Testis (tissue), 3 donors: ENCODE results near the gene SCYL2. TPM values are rescaled to one million over a fixed set of nuclear protein-coding genes. Genes with fewer than 3 reads are reported as not detected.

Experiments
- DNase-seq: peaks from one replicate; pipeline ENCODE4 v3.0.0-alpha.2; 2019
- H3K27ac ChIP-seq, 2 donors: fragments of 200-600 bp; sonication (generic); one replicate each; pipeline ENCODE4 v1.5.1; 2019
- H3K27me3 ChIP-seq: fragments of 200-600 bp; sonication (generic); one replicate; pipeline ENCODE4 v1.5.1; 2019
- H3K36me3 ChIP-seq: fragments of 200-600 bp; sonication (generic); one replicate; pipeline ENCODE4 v1.5.1; 2017; ENCODE audit warnings: low read depth; ENCODE audit errors: missing control alignments
- H3K4me1 ChIP-seq: fragments of 200-600 bp; sonication (generic); one replicate; pipeline ENCODE4 v1.5.1; 2019
- H3K4me3 ChIP-seq, 2 donors: fragments of 200-600 bp; sonication (generic); one replicate each; pipeline ENCODE4 v1.5.1; 2017 to 2019
- H3K9me3 ChIP-seq: fragments of 200-600 bp; sonication (generic); one replicate; pipeline ENCODE4 v1.5.1; 2017
- POLR2A ChIP-seq: fragments of 450-650 bp; IDR thresholded peaks from one replicate; pipeline ENCODE4 v1.6.1; 2017; ENCODE audit warnings: antibody characterized with exemption, mild to moderate bottlenecking, moderate library complexity
- WGBS, 2 donors: methylation state at CpG; one replicate each; pipeline ENCODE4 v1.1.5; 2018; 5-methylcytosine and 5-hydroxymethylcytosine counted together
- intact Hi-C: fragments of 100-400 bp; cut with DNase I; formaldehyde crosslinking; loops from one replicate; pipeline ENCODE4 v1.15.1; 2023; ENCODE audit warnings: low total_unique reads
- polyA plus RNA-seq: library from polyadenylated mRNA; stranded (reverse); fragments of 350-450 nt; fragmentation: Illumina TruSeq; extraction: RNeasy Lipid Tissue Mini Kit (QIAGEN cat#74804); gene quantifications from one replicate; pipeline ENCODE4 v1.2.3, GENCODE V29; 2014; ENCODE audit warnings: low read depth, low replicate concordance; ENCODE audit not compliant: insufficient read depth
- total RNA-seq, 2 donors: library from RNA; depleted of rRNA; stranded (reverse); fragments of >200 nt; gene quantifications; one replicate each; pipeline ENCODE4 v1.2.3, GENCODE V29; 2016
- TF ChIP-seq, protein P1 (sequence below), 3 experiments: fragments of 450-650 bp in 2 of 3; fragments of 200-600 bp in 1 of 3; sonication (generic) in 1 of 3; IDR thresholded peaks; one replicate each; pipeline ENCODE4 v1.5.1; 2016 to 2019; ENCODE audit warnings: antibody characterized with exemption in 3 of 3, mild to moderate bottlenecking in 2 of 3, moderate library complexity in 1 of 3

The SCYL2 gene
- total and polyA plus RNA-seq, 3 donors from 2014 or later, result 23.1 to 75.4 (median 49.0) TPM

DNA sequence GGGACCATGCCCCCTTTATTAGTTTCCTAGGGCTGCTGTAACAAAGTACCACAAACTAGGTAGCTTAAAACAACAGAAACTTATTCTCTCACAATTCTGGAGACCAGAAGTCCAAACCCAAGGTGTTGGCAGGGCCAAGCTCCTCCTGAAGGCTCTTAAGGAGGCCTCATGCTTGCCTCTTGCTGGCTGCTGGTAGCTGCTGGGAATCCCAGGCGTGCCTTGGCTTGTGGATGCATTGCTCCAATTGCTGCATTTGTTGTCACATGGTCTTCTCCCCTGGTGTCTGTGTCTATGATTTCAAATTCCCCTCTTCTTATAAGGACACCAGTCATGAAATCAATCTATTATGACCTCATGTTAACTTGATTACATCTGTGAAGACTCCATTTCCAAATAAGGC lies 101.1 kb downstream of the SCYL2 start:
- intact Hi-C loops, result no loop called here
- H3K4me1 ChIP-seq, result no peaks in the 10 kb centered on the region
- TF ChIP-seq POLR2A, result no peak
- TF ChIP-seq, protein P1, sequence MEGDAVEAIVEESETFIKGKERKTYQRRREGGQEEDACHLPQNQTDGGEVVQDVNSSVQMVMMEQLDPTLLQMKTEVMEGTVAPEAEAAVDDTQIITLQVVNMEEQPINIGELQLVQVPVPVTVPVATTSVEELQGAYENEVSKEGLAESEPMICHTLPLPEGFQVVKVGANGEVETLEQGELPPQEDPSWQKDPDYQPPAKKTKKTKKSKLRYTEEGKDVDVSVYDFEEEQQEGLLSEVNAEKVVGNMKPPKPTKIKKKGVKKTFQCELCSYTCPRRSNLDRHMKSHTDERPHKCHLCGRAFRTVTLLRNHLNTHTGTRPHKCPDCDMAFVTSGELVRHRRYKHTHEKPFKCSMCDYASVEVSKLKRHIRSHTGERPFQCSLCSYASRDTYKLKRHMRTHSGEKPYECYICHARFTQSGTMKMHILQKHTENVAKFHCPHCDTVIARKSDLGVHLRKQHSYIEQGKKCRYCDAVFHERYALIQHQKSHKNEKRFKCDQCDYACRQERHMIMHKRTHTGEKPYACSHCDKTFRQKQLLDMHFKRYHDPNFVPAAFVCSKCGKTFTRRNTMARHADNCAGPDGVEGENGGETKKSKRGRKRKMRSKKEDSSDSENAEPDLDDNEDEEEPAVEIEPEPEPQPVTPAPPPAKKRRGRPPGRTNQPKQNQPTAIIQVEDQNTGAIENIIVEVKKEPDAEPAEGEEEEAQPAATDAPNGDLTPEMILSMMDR (IDR thresholded peaks at IDR 0.05), result no peak
- H3K36me3 ChIP-seq, result no peaks in the 10 kb centered on the region
- no peak overlapping the region for H3K4me3 ChIP-seq
- H3K27me3 ChIP-seq, result no peaks in the 10 kb centered on the region
- H3K9me3 ChIP-seq, result no peaks in the 10 kb centered on the region
- DNase-seq, result no peak
- WGBS, 2 donors, result 71 to 90% methylated on average over 1 of the region's 1 CpG
- H3K27ac ChIP-seq, result no peak overlapping the region

DNA sequence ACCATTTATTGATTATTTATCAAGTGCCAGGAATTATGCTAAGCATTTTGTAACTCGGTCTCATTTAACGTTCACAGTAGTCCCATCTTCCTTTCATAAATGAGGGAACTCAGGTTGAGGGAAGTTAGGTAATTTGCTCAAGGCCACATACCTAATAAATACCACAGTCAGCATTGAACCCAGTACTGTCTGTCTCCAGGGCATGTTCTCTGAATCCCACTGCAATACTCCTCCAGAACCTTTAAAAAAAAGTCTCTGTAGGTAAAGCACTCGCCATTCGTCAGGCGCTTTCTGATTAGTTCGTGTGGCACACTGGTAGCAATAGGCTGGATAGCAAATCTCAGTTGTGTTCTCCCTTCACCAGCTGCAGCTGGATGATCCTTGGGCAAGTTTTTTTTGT lies 104.2 kb downstream of the SCYL2 start:
- Histone ChIP-seq H3K27ac (no peak overlapping the region), H3K27me3 (no peaks in the 10 kb centered on the region), H3K4me3 (no peak overlapping the region), H3K9me3 (no peaks in the 10 kb centered on the region), H3K36me3 (no peaks in the 10 kb centered on the region), H3K4me1 (peaks cover 3% of the 10 kb centered on the region)
- no peak for DNase-seq
- TF ChIP-seq, protein P1 (IDR thresholded peaks at IDR 0.05), result no peak
- TF ChIP-seq POLR2A, result no peak
- 83 to 85% methylated on average over 6 of the region's 6 CpGs for WGBS, 2 donors
- intact Hi-C loops, result no loop called here

DNA sequence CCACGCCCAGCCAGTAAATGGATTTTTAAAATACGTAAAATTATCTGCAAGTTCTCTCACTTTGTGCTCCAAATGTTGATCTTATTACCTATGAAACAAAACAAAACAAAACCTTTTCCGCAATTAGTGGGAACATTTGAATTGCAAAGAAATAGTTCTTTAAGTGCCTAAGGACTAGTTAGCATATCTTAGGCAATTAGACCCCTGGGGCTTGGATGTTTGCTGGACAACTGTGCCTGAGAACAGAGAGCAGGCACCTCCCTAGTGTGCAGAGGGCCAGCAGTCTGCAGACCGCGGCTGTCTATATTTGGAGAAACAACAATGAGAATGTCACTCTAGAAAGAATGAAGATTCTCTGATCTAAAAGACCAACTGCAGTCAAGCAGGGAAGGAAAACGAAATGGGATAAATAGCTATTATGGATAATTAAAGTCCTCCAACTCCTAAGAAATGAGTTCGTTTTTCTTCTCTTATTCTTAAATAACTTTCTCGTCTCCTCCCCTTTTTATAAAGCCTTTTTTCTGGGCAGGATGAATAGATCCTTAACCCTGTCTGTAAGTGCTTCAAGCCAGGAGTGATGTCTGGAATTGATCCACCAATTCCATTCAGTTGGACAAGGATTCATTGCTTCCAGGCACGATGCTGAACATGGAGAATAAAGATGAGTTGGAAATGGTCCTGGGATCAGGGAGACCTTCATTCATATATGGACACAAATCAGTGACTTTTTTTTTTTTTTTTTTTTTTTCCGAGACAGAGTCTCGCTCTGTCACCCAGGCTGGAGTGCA lies 106.1 kb downstream of the SCYL2 start:
- no peaks in the 10 kb centered on the region for H3K9me3 ChIP-seq
- H3K4me1 ChIP-seq, result peaks cover 3% of the 10 kb centered on the region
- peak; percentile 38 for DNase-seq
- TF ChIP-seq POLR2A, result no peak
- TF ChIP-seq, protein P1 (IDR thresholded peaks at IDR 0.05), result no peak
- no peaks in the 10 kb centered on the region for H3K36me3 ChIP-seq
- WGBS, 2 donors, result 52 to 54% methylated on average over 11 of the region's 11 CpGs
- H3K4me3 ChIP-seq, result no peak overlapping the region
- no peaks in the 10 kb centered on the region for H3K27me3 ChIP-seq
- intact Hi-C loops, result no loop called here
- no peak overlapping the region for H3K27ac ChIP-seq

DNA sequence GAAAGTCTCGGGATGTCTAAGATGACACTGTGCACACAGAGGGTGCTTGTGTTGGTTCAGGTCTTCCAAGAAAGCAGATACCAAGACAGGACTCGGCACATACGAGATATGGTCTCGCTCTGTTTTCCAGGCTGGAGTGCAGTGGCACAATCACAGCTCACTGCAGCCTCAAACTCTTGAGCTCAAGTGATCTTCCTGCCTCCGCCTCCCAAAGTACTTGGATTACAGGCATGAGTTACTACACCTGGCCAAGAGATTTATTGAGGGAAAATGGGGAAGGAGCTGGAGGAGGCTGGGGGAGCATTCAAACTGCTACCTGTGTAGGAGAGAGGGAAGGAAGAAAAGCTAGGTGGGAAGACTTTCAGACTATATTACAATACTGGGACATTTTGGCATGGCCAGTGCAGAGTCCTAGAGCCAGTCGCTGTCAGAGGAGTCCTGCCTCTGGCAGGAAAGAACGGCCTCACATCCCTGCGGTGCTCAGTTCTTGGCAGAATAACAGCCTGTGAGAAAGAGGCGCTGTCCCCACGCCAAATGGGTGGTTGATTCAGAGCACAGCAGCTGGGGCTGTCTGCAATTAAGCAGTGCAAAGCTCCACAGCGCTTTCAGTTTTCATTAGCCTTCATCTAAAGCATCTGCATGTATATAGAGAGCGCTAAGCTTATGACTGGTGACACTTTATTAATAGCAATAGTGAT lies 108.2 kb downstream of the SCYL2 start:
- peak; percentile 83 for DNase-seq
- no peak for TF ChIP-seq POLR2A
- TF ChIP-seq, protein P1 (IDR thresholded peaks at IDR 0.05), result no peak
- Histone ChIP-seq H3K27me3 (no peaks in the 10 kb centered on the region), H3K4me1 (peaks cover 3% of the 10 kb centered on the region), H3K27ac (no peak overlapping the region), H3K36me3 (no peaks in the 10 kb centered on the region), H3K4me3 (no peak overlapping the region), H3K9me3 (no peaks in the 10 kb centered on the region)
- intact Hi-C loops, result no loop called here
- 52 to 63% methylated on average over 11 to 12 of the region's 12 CpGs for WGBS, 2 donors
